ENCODE results near the gene TMEM212. TPM values are rescaled to one million over a fixed set of nuclear protein-coding genes. Genes with fewer than 3 reads are reported as not detected.
A peak's percentile ranks its signal among the peaks of the same experiment; 100 is the strongest.

Gene TMEM212
- total RNA-seq, 1 experiment from 2014 or later, result not detected

DNA sequence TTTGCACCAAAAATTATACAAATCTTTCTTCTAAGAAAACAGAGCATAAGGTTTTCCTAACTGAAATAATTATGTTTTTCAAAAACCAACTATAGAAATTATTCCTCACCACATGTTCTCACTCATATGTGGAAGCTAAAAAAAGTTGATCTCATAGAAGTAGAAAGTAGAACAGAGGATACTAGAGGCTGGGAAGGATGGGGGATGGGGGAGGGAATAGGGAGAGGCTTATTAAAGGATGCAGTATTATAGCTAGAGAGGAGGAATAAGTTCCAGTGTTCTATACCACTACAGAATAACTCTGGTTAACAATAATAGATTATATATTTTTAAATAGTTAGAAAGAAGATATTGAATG lies 12.7 kb upstream of the TMEM212 start:
- ChIA-PET POLR2A (interaction anchor here (0.7 kb wide), 1 partner anchor 20 kb away, joined by 4 read pairs; the partner anchor contains the start of gene PLD1), CTCF (interaction anchor here (0.6 to 2.8 kb wide), 10 partner anchors 8 to 511 kb away, joined by 3 to 22 read pairs (median 5); no protein-coding TSS in a partner anchor)
- Mint-ChIP-seq H3K27me3 (ENCODE audit: insufficient read depth, unreplicated experiment) (no peaks in the 10 kb centered on the region), H3K36me3 (ENCODE audit: insufficient read depth, unreplicated experiment) (no peaks in the 10 kb centered on the region), H3K9me3 (ENCODE audit: unreplicated experiment) (no peaks in the 10 kb centered on the region), H3K4me3 (ENCODE audit: unreplicated experiment) (no peak overlapping the region), H3K27ac (ENCODE audit: unreplicated experiment) (no peak overlapping the region), H3K4me1 (ENCODE audit: low read depth, unreplicated experiment) (no peaks in the 10 kb centered on the region)
- no peaks in the 10 kb centered on the region for H3K9me3 ChIP-seq
- H3K4me3 ChIP-seq (ENCODE audit: low read depth, low read length), result no peak overlapping the region
- no peaks in the 10 kb centered on the region for H3K36me3 ChIP-seq (ENCODE audit: control insufficient read depth, insufficient read depth, low read length)
- no peak for DNase-seq
- no peaks in the 10 kb centered on the region for H3K27me3 ChIP-seq (replicated peaks; ENCODE audit: control insufficient read depth, insufficient read depth, low read length)
- no TSS peak for BruUV-seq (replicated peaks)
- intact Hi-C loops (cut with micrococcal nuclease; ENCODE audit: unreplicated experiment), result loop anchor here (1.0 to 5.0 kb wide), 5 partner anchors 19 to 868 kb away; no protein-coding TSS in a partner anchor
- peaks cover 12% of the 10 kb centered on the region; the same call in 1 of the 2 replicates for H3K4me1 ChIP-seq
- no peak for TF ChIP-seq CTCF (IDR thresholded peaks at IDR 0.05; ENCODE audit: insufficient read depth in 1 of 2, low read depth in 1 of 2, low read length in 1 of 2, severe bottlenecking in 1 of 2, unreplicated experiment in 1 of 2)

DNA sequence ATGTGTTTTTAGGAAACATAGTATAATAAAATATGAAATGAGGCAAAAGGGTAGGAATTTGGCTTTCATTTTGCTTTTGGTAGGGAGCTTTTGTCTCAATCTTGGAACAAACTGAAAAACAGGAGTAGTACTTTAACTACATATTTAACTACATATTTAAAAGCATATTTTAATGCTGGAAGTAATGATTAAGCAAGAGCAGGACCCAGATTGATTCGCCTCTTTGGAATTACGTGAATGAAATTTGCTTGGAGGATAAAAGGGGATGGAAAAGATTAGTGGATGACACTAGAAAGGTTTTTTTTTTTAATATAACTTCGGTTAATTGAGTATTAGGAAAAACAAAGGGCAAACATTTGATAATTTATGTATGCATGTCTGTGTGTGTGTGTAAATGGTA lies 11.2 kb upstream of the TMEM212 start:
- CTCF ChIA-PET, result no interaction called here
- intact Hi-C loops (cut with micrococcal nuclease; ENCODE audit: unreplicated experiment), result loop anchor here (5.0 kb wide), 2 partner anchors 780 to 870 kb away; no protein-coding TSS in a partner anchor
- POLR2A ChIA-PET, result no interaction called here
- Mint-ChIP-seq H3K27ac (ENCODE audit: unreplicated experiment) (no peak overlapping the region), H3K4me1 (ENCODE audit: low read depth, unreplicated experiment) (no peaks in the 10 kb centered on the region), H3K36me3 (ENCODE audit: insufficient read depth, unreplicated experiment) (no peaks in the 10 kb centered on the region), H3K9me3 (ENCODE audit: unreplicated experiment) (no peaks in the 10 kb centered on the region), H3K4me3 (ENCODE audit: unreplicated experiment) (no peak overlapping the region), H3K27me3 (ENCODE audit: insufficient read depth, unreplicated experiment) (no peaks in the 10 kb centered on the region)
- H3K4me3 ChIP-seq (ENCODE audit: low read depth, low read length), result no peak overlapping the region
- H3K4me1 ChIP-seq, result peaks cover 12% of the 10 kb centered on the region; the same call in 1 of the 2 replicates
- H3K9me3 ChIP-seq, result no peaks in the 10 kb centered on the region
- TF ChIP-seq CTCF (IDR thresholded peaks at IDR 0.05; ENCODE audit: insufficient read depth in 1 of 2, low read depth in 1 of 2, low read length in 1 of 2, severe bottlenecking in 1 of 2, unreplicated experiment in 1 of 2), result no peak
- H3K27me3 ChIP-seq (replicated peaks; ENCODE audit: control insufficient read depth, insufficient read depth, low read length), result no peaks in the 10 kb centered on the region
- DNase-seq, result no peak
- no peaks in the 10 kb centered on the region for H3K36me3 ChIP-seq (ENCODE audit: control insufficient read depth, insufficient read depth, low read length)
- BruUV-seq (replicated peaks), result no TSS peak

- no peak overlapping the region for H3K4me3 ChIP-seq (ENCODE audit: low read depth, low read length)
- no peak for TF ChIP-seq CTCF (IDR thresholded peaks at IDR 0.05; ENCODE audit: insufficient read depth in 1 of 2, low read depth in 1 of 2, low read length in 1 of 2, severe bottlenecking in 1 of 2, unreplicated experiment in 1 of 2)
- CTCF ChIA-PET, result interaction anchor here (0.7 kb wide), 1 partner anchor 682 kb away, joined by 3 read pairs; no protein-coding TSS in a partner anchor
Measured at GRCh38 chr3:171832989-171833388, 10.2 kb upstream of the TMEM212 start.

More at GRCh38 chr3:171832989-171833388, 10.2 kb upstream of the TMEM212 start:
- Histone ChIP-seq H3K36me3 (ENCODE audit: control insufficient read depth, insufficient read depth, low read length) (no peaks in the 10 kb centered on the region), H3K27me3 (replicated peaks; ENCODE audit: control insufficient read depth, insufficient read depth, low read length) (no peaks in the 10 kb centered on the region), H3K9me3 (no peaks in the 10 kb centered on the region), H3K4me1 (peaks cover 12% of the 10 kb centered on the region; the same call in 1 of the 2 replicates)
- H3K27ac Mint-ChIP-seq (ENCODE audit: unreplicated experiment), result peak overlapping the region; percentile 53
- no peak for DNase-seq
- POLR2A ChIA-PET, result no interaction called here
- no TSS peak for BruUV-seq (replicated peaks)
- peaks cover under 1% of the 10 kb centered on the region for H3K4me1 Mint-ChIP-seq (ENCODE audit: low read depth, unreplicated experiment)
- no peaks in the 10 kb centered on the region for H3K9me3 Mint-ChIP-seq (ENCODE audit: unreplicated experiment)
- intact Hi-C loops (cut with micrococcal nuclease; ENCODE audit: unreplicated experiment), result loop anchor here (5.0 kb wide), 2 partner anchors 781 to 871 kb away; no protein-coding TSS in a partner anchor
- no peak overlapping the region for H3K4me3 Mint-ChIP-seq (ENCODE audit: unreplicated experiment)
- H3K36me3 Mint-ChIP-seq (ENCODE audit: insufficient read depth, unreplicated experiment), result no peaks in the 10 kb centered on the region
- no peaks in the 10 kb centered on the region for H3K27me3 Mint-ChIP-seq (ENCODE audit: insufficient read depth, unreplicated experiment)
